Right ventricle myocardium superior (tissue), 1 donor: ENCODE data around the gene C1orf174. TPM values are rescaled to one million over a fixed set of nuclear protein-coding genes. Genes with fewer than 3 reads are reported as not detected.
A peak's percentile ranks its signal among the peaks of the same experiment; 100 is the strongest.

Experiments
- ATAC-seq: fragments of 200-7000 bp; cut with Tn5 transposase; one replicate; pipeline ENCODE4 v1.9.1; 2020; ENCODE audit warnings: mild to moderate bottlenecking; ENCODE audit not compliant: poor library complexity
- DNase-seq: peaks from one replicate; pipeline ENCODE4 v3.0.0-alpha.2; 2020
- intact Hi-C: fragments of 100-400 bp; cut with DNase I; formaldehyde crosslinking; loops from one replicate; pipeline ENCODE4 v1.11.2; 2022
- long read RNA-seq: library from polyadenylated mRNA; unstranded; transcript quantifications from one replicate; pipeline ENCODE4 v2.0.0, GENCODE V29; 2021
- total RNA-seq: library from RNA; stranded (reverse); fragmentation: NEBNext Ultra II Directional; extraction: Animal tissue kit (Norgen Biotek cat#: 25700); gene quantifications from one replicate; pipeline ENCODE4 v1.2.1, GENCODE V29; 2021
- donor health status: DM: no; HTN: yes; CAD: no; lungs with severe emphysema.

Gene C1orf174
- total RNA-seq: 12.6 TPM
- long read RNA-seq, transcript C1orf174-201 (4 exons, 1,666 nt): major isoform, 29 of 32 reads
- long read RNA-seq, partial matches to known transcripts: 1 of 32 reads
- long read RNA-seq, other reads (novel, unspliced or antisense): 0 of 32 reads

DNA sequence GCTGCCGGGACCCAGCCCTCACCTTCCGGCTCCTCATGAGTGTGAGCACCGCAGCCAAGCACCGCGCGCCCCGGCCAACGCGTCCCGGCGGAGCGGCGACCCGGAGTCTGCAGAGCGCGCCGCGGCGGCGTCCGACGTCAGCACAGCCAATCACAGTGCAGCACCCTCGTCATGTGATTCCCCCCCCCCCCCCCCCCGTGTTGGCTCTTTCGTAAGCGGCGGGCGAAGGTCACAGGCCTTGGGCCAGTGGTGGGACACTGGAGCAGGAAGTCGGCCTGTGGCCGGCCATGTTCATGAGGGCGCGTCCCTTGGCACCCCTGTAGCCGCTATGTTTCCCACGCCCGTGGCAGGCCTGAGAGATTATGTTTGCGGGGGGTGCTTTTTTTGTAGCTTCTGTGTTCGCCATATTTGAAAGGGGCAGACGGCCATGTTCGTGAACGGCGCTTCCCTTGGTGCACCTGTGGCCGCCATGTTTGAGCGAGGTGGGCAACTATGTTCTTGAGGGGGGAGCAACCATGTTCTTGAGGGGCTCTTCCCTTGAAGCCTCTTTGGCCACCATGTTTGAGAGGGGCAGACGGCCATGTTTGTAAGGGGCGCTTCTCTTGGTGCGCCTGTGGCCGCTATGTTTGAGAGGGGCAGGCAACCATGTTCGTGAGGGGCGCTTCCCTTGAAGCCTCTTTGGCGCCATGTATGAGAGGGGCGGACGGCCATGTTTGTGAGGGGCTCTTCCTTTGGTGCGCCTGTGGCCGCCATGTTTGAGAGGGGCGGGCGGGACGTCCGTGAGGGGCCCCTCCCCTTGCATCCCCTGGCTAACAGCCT, at the start of gene C1orf174:
C1orf174 (minus strand) TSS at position 123 of the 819 bp plus-strand sequence; CDS start at position 37, 86 bp downstream.
- ATAC-seq (peak; percentile 93), DNase-seq (peak; percentile 96)
- intact Hi-C loops: no loop called here

DNA sequence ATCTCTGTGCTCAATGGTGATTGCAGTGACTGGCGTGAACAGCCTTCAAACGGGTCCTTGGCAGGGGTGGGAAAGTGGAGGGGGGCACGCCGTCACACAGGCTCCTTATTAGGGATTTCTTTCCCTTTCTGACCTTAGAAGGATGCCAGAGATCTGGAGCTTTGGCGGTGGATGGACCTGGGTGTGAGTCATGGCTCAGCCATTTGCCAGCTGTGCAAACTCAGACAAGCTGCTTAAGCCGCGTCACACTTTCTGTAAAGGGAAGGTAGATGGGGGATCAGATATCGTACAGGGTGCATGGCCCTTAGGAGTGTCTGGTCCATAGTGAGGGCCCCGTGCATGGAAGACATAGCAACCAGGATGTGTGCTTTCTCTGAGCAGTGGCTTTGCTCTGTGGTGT, 48.3 kb upstream of the C1orf174 start:
- intact Hi-C loops: no loop called here
- no peak for DNase-seq
- no peak for ATAC-seq

DNA sequence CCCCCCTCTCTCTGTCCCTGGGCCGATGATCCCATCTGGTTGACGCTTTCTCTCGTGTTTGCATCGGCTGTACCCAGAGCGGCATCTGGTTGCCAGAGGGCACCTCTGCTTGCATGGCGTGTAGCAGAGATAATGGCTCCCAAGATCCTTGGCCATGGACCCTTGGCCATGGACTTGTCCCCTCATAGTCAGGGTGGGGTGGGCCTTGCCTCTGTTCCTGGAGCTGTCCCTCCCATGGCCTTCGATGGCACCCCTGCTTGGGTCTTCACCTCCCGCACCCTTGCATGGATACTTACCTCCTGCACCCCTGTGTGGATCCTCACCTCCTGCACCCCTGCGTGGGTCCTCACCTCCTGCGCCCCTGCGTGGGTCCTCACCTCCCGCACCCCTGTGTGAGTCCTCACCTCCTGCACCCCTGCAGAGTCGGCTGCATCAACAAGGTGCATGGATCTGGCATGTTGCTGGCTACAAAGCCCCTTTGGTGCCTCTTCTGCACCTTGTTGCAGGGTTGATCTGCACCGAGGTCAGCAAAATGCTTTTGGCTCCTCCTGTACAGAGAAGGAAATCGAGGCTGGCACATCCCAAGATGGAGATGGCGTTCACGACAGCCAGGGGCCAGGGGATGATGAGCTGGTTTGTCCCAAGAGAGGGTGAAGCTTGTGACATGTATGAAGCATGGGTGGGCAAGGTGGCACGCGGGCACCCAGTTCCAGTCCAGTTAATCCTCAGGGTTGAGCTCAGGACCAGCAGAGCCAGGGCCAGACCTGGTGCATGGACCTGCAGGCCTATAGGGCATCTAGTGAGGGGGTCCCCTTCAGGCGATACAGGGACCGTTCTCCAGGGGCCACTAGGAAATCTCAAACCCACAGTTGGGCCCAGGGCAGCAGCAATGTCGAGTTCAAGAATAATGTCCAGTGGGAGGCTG, 46.1 kb upstream of the C1orf174 start:
- ATAC-seq: no peak
- DNase-seq: no peak
- intact Hi-C loops: no loop called here

DNA sequence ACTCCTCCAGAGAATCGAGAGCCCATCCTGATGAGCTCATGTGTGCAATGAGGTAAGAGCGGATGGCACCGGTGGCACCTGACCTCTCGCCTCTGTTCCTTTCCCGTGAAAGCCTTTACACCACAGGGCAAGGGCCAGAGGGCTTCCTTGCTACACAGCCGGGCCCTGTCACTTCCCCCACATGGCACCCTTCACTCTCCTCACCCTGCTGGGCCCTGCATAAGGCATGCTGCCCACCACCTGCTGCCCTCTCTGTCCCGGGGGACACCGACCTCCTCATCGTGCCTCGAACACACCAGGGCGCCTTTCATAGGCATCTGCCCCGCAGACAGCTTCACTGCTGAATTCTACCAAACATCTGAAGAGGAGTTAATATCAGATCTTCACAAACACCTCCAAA, 45.1 kb upstream of the C1orf174 start:
- intact Hi-C loops: no loop called here
- ATAC-seq: no peak
- no peak for DNase-seq

DNA sequence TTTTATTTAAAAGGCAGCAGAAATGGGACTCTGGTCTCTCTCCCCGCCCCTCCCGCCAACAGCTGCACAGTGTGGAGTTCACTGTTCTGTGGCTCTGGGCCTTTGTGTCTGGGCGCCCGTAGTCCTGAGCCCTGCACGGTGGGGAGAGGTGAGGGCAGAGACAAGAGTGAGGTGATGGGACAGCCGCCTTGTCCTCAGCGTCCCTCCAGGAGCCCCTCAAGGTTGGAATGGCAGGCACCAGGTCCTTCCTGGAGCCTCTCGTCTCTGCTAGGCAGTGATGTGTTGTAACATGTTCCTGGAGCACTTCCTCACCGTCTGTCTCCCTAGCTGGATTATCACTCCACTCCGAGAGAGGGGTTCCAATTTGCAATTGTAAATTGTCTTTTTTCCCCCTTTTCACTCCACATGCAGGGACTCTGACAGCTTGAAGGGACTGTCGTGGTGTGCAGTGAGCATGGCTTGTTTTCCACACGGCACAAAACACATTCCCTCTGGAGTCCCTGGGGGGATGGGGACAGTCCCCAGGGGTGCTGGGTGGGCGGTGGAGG, 44.6 kb upstream of the C1orf174 start:
- no peak for ATAC-seq
- DNase-seq: no peak
- intact Hi-C loops: no loop called here

DNA sequence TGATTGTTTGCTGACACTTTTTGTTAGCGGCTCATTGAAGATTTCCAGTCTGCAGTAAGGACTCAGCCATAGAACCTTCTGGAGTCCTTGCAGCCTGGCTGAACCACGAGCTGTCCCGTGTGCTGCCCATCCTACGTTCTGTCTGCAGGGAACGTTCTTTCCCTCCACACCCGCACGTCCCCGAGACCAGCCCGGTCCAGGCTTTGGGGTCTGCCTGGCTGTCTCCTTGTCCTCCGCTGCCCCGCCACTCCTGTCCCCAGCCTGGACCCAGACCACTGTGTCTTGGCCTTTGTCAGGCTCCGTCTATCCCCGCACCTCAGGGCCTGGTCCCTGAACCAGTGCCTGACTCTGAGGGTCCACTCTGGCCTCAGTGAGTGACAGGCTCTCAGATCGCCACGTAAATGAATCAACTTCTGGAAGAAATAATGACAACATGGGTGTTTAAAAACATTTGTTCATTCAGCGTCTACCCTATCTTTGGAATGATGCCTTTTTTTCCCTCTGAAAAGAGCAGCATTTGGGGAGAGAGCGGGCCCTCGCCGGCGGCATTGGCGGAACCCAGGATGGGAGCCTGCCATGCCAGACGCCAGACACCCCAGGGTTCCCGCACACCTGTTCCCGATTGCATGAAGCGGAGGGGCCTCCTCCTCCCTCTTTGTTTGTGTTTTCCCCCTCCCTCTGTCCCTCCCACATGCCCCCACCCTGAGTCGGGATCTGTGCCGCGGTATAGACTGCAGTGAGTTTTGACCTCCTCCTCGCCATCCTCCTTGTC, 43.9 kb upstream of the C1orf174 start:
- ATAC-seq (no peak), DNase-seq (no peak)
- intact Hi-C loops: no loop called here

DNA sequence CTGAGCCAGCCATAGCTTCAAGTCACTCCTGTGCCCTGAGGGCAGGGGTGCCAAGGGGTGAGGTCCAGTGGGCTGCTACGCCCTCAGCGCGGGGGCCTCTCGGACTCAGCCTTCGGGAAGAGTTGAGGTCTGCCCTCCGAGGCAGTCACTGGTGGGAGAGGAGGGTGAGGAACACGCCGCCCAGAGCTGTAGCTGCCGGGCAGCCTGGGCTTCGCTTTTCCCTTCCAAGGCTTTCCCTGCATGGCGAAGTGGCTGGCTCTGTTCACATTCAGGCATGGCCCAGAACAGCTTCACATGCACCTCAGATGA, 43.0 kb upstream of the C1orf174 start:
- intact Hi-C loops: no loop called here
- ATAC-seq: no peak
- DNase-seq: peak; percentile 15

DNA sequence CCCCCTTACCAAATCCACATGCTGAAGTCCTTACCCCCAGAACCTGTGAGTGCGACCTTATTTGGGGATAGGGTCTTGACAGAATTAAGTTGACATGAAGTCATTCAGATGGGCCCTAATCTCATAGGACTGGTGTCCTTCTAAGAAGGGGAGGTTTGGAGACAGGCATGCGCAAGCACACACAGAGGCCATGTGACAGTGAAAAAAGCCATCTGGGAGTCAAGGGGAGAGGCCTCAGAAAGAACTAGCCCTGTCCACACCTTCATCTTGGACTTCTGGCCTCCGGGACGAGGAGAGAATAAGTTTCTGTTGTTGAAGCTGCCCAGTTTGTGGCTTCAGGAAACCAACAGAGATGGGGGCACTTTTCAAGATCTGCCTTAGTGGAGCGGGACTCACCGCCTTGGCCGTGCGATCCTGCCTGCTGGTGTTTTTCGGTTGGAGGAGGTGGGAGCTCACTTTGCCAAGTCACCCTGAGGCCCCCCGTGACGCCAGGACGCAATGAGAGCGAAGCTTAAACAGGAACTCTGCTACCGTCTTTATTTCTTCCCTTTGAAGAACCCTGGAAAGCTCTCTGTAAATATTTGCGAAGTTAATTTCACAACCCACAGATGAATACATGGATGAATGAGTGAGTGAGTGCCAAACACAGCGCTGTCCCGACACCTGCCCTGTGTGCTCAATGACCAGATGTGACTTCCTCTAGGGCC, 42.5 kb upstream of the C1orf174 start:
- DNase-seq (no peak), ATAC-seq (no peak)
- intact Hi-C loops: no loop called here

DNA sequence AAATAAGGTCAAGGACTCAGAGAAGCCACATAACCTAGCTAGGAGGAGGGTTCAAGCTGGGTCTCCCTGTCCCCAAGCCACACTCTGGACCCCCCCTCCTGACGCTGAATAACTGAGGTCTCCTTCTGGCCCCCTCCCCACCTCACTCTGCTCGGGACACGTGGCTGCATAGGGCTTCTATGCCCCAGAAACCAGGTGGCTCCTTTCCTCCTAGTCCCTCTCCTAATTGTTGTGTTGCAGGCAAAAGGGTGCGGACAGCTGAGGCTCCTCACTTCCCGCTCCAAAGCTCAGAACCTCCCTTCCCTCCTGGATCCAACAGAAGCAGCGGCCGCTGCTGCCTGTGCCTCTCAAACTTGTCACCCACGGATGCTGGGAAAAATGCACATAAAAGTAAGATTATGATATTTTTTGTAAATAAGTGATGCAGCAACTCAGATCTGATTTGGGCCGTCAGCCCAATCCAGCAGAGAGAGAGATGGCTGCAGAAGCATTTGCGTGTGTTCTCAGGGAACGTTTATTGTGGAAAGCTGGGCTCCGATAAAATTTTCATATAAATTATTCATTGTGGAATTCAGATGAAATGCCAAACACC, 40.8 kb upstream of the C1orf174 start:
- ATAC-seq (no peak), DNase-seq (no peak)
- intact Hi-C loops: no loop called here

DNA sequence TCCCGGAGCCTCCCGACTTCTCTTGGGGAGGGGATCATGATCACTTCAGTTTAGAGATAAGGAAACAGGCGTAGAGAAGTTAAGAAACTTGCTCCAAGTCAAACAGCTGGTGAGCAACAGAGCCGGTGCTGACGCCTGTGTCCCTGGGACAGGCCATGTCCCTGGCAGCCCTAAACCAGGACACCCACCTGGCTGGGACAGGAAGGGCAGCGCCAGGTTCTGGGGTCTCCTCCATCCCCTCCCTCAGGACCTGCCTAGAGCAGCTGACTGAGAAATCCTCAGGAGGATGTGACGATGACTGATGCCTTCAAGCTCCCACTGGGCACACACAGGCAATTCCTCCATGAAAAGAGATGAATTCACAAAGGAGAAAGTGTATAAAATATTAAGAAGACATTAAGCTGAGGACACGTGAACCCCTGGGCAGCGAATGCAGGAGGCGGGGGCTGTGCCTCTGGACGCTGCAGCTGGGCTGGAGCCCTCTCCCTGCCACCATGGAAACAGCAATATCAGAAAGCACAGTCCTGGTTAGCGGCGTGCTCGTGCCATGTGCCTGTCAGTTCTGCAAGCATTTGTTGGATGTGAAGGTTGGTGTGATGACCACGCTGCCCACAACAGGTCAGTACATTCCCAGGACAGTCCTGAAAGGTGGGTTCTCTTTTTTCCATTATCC, 40.1 kb upstream of the C1orf174 start:
- no peak for ATAC-seq
- DNase-seq: no peak
- intact Hi-C loops: no loop called here

DNA sequence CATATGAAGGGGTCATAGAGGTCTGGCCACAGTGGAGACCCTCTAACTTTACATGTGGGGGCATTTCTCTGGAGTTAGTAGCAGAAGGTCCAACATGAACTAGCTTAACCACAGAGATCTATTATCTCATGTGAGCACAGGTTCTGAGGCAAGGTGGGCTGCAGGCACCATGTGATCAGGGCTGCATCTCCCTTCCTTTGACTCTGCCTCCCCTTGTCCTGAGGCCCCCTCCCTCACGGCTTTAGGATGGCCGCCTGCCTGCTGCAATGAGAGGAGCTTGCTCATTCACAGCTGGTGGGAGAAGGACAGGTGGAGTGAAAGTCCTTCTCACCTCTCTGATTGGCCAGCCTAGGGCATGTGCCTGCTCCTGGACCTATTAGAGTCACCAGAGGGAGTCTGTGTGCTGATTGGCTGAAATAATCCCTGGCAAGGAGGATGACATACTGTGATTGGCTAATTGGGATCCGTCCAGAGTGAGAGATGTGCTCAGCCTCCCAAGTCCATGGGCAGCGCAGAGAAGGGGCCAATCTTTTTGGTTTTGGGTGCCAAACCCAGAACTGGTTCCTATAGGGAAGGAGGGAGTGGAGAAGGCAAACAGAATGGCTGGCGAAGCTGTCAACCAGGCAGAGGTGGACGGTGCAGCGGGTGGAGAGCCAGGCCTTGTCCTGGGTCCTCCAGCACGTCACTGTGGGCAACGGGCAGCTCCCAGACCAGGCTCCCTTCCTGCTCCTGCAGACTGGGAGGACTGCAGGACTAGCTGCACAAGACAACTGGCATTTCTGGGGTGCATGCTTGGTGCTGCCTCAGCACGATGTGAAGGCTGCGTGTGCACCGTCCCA, 39.4 kb upstream of the C1orf174 start:
- DNase-seq (no peak), ATAC-seq (no peak)
- intact Hi-C loops: no loop called here

DNA sequence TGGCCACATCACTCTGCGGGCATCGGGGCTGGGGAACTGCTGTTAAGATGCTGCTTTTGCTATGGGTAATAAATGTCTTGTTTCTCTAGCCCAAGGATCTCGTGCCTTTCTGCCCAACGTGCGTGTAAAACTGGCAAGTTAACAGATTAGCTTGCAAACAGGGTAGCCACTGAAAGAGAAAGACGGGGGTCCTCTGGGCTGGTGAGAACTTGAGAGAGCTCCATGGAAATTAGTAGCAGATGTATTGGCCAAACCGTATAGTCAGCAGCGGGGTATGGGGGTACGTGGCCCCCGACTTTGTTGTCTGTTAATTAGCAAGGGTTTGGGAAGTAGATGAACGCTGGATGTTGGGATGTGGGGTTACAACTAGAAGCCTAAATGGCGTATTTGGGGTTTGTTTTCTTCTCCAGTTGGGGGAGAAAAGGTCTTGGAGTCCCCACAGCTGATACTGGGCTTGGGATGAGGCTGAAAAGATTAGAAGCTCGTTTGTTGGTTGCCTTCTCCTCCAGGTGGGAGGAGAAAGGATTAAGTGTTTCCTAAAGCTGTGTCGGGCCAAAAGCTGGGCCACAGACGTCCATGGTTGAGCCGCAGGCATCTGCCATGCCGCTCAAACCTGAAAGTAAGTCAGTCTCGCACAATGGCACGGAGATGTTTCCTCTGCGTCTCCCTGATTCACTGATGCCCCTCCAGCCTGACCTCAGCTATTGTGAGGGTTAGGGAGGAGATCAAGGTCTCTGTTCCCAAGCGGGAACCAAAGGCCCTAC, 32.3 kb upstream of the C1orf174 start:
- ATAC-seq (no peak), DNase-seq (peak; percentile 22)
- intact Hi-C loops: no loop called here

DNA sequence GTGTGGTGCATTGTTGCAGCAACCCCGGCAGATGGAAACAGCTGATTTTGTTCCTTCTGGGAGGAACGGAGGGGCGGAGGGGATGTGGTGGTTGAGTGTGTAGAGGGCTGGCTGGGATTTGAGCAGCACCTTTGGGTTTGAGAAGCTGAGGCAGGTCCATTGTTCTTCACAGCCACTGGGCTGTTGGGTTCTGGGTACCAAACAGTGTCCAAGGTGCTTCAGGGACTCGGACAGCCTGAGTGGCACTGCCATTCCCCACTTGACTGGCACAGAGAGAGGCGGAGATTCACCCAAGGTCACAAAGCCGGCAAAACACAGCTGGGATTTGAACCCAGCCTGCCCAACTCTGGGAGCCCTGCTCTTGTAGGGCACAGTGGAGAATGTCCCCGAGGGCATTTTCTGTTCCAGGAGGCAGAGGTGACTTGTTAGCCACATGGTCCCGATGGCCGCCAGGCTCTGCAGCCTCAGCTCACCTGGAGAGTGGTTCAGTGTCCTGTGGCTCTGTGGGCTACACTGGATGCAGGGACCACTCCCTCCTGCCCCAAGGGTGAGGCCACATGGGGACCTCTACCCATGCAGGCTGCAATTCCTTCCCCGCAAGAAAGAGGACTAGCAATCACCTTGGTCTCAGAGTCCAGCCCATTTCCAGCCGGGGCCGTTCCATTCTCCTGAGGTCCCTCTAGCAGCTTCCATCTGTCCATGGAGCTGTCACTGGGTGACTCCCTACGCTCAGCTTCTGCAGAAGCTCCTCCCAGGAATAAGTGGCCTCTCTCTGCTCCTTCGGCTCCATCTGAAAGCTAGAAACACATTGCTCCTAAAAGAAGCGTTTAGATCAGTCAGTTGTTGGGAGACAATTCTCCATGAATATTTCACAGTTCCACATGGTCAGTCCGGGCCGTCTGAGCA, 31.2 kb upstream of the C1orf174 start:
- DNase-seq (peak; percentile 34), ATAC-seq (no peak)
- intact Hi-C loops: no loop called here

DNA sequence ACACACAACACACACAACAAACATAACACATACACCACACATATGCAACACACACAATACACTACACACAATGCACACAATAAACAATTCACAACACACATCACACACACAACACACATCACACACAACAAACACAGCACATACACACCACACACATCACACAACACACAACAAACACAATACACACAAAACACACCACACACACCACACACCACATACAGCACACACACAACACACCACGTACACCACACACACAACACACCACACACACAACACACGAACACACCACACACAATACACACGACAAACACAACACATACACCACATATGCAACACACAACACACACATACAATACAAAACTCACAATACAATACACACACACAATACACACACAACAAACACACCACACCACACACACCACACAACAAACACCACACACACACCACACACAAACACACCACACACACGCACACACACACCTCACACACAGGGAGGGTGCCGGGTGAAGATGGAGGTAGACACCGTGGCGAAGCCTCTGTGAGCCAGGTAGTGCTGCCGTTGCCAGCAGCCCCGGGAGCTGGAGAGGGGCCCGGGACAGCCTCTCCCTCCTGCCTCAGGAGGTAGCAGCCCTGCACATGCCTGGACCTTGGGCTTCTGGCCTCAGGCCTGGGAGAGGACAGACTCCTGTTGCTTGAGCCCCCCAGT, 30.4 kb upstream of the C1orf174 start:
- no peak for DNase-seq

More for the DNA sequence above, 30.4 kb upstream of the C1orf174 start:
- no peak for ATAC-seq
- intact Hi-C loops: no loop called here
